ENCODE results near the gene POU4F1.
A peak's percentile ranks its signal among the peaks of the same experiment; 100 is the strongest.

Gene POU4F1

GRCh38 chr13:78618411-78618810 is 15.1 kb upstream of the POU4F1 start:
- no peak for TF ChIP-seq CTCF (IDR thresholded peaks at IDR 0.05; ENCODE audit: borderline replicate concordance, control extremely low read depth, extremely low read depth, insufficient read depth, missing control alignments)
- DNase-seq (ENCODE audit: low spot score): no peak
- in situ Hi-C loops (cut with MboI; ENCODE audit: low sequenced_read_pairs, unreplicated experiment): no loop called here

GRCh38 chr13:78611040-78611439 is 7.7 kb upstream of the POU4F1 start:
- in situ Hi-C loops (cut with MboI; ENCODE audit: low sequenced_read_pairs, unreplicated experiment): no loop called here
- no peak for DNase-seq (ENCODE audit: low spot score)
- no peak for TF ChIP-seq CTCF (IDR thresholded peaks at IDR 0.05; ENCODE audit: borderline replicate concordance, control extremely low read depth, extremely low read depth, insufficient read depth, missing control alignments)

GRCh38 chr13:78610381-78610883 is 7.1 kb upstream of the POU4F1 start:
- in situ Hi-C loops (cut with MboI; ENCODE audit: low sequenced_read_pairs, unreplicated experiment): no loop called here
- TF ChIP-seq CTCF (IDR thresholded peaks at IDR 0.05; ENCODE audit: borderline replicate concordance, control extremely low read depth, extremely low read depth, insufficient read depth, missing control alignments): no peak
- no peak for DNase-seq (ENCODE audit: low spot score)

GRCh38 chr13:78609464-78610205 is 6.3 kb upstream of the POU4F1 start:
- in situ Hi-C loops (cut with MboI; ENCODE audit: low sequenced_read_pairs, unreplicated experiment): no loop called here
- no peak for DNase-seq (ENCODE audit: low spot score)
- TF ChIP-seq CTCF (IDR thresholded peaks at IDR 0.05; ENCODE audit: borderline replicate concordance, control extremely low read depth, extremely low read depth, insufficient read depth, missing control alignments): no peak

GRCh38 chr13:78608688-78609463 is 5.5 kb upstream of the POU4F1 start:
- no peak for TF ChIP-seq CTCF (IDR thresholded peaks at IDR 0.05; ENCODE audit: borderline replicate concordance, control extremely low read depth, extremely low read depth, insufficient read depth, missing control alignments)
- in situ Hi-C loops (cut with MboI; ENCODE audit: low sequenced_read_pairs, unreplicated experiment): no loop called here
- peak; percentile 44 for DNase-seq (ENCODE audit: low spot score)

GRCh38 chr13:78608252-78608687 is 4.9 kb upstream of the POU4F1 start:
- TF ChIP-seq CTCF (IDR thresholded peaks at IDR 0.05; ENCODE audit: borderline replicate concordance, control extremely low read depth, extremely low read depth, insufficient read depth, missing control alignments): no peak
- peak; percentile 40 for DNase-seq (ENCODE audit: low spot score)
- in situ Hi-C loops (cut with MboI; ENCODE audit: low sequenced_read_pairs, unreplicated experiment): no loop called here
